Activated CD4-positive, alpha-beta T cell treated with anti-CD3 and anti-CD28 coated beads for 24 hours (primary cell): ENCODE results near the gene C8G.
A peak's percentile ranks its signal among the peaks of the same experiment; 100 is the strongest.

Experiments
- DNase-seq, 2 donors: peaks; one replicate each; pipeline ENCODE4 v3.0.0-alpha.2; 2020; ENCODE audit warnings: low read depth in 2 of 2

C8G gene

DNA sequence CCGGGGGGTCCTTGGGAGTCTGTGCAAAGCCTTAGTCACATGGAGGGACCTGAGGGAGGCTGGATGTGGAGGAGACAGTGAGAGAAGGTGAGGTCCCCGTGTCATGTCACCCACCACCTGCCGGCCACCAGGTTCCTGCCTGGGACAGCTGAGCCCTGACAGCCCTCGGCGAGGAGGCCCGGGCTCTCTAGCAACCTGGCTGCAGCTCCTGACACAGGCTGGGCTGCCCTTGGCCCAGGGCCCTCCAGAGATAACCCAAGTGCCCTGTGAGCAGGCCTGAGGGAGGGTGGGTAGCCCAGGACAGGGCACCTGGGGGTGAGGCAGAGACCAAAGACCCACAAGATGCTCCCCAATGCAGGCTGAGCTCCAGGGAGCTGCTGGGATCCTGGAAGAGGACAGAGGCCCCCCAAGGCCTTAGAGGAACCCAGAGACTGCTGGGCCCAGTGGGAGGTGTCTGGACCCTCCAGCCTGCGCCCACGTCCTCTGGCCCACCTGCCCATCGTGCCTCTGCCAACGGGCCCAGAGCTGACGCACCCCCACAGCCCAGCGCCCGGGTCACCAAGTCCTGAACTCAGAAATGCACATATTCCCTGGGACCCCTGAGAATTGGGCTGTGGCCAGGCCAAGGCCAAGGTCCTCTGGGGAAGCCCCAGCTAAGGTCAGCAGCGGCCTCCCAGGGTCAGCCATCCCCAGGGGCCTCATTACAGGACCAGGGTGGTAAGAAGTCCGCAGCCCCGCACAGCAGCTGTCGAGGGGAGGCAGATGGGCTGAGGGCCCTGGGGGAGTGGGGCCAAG lies 23.5 kb downstream of the C8G start:
- DNase-seq = no peak

DNA sequence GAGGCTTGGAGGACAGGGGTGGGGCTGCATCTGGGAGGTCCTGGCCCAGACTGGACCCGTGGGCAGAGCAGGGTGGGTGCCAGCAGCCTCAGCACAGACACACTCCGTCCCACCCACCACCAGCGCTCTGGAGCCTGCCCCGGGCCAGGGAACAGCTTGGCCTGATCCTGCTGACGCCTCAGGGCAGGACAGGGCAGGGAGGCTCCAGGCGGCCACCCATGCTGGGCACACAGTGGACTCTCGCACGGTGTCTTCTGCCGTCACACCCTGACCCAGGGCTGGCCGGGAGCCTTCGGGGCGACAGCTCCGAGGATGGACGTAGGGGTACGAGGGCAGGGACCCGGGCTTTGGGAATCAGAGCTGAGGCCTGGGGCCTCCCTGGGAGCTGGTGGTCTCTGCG lies 24.1 kb downstream of the C8G start:
- no peak for DNase-seq

GRCh38 chr9:136969774-136970173 lies 24.7 kb downstream of the C8G start:
- no peak for DNase-seq

GRCh38 chr9:136970361-136970760 lies 25.3 kb downstream of the C8G start:
- DNase-seq = no peak

GRCh38 chr9:136971746-136972145 lies 26.7 kb downstream of the C8G start:
- DNase-seq = no peak

DNA sequence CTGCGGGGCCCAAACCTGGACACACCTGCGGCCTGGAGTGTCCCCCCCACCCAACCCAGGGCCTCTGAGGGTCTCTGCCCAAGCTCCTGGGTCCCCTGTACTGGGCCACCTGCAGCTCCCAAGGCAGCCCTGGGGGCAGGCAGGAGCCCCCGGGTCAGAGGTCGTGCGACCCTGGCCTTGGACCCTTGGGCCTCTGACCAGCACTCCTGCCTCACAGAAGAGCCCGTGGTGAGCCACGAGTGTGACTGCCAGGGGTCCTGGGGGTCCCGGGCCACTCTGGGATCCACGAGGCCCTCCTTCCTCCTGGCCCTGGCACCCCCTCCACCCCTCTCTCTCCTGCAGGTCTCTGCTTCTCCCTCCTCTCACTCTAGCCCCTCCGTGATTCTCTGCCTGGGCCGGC lies 27.3 kb downstream of the C8G start:
- DNase-seq = no peak

GRCh38 chr9:136972743-136973142 lies 27.7 kb downstream of the C8G start:
- DNase-seq = no peak

GRCh38 chr9:136973618-136974617 lies 28.9 kb downstream of the C8G start:
- DNase-seq = no peak

DNA sequence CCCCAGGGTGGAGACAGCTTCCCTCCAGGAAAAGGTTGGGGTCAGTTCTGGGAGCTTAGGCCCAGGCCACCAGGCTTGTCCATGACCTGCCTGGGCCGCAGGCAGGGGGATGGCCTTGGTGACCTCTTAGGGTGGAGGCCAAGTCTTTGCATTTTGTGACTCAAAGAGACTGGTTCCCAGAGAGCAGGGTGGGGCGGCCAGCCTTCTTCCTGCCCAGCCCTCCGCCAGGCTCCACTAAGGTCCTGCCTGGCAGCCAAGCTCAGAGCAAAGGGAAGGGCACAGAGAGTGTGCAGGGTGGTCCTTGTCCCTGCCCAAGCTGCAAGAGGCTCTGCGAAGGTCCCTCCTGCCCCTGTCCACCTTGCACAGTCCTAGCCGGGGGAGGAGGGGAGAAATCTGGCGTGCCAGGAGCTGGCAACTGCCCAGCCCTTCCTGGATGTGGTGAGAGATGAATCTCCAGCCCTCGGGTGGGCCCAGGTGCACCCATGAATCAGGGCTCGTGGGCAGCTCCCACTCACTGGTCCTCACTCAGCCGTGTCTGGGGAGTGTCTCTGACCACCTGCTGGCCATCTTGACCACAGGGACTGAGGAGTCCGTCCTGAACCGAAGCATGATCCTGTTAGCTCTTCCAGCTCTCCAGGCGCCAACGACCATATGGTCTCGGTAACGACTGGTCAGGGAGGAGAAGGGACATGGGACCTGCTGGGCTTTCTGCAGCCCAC lies 29.9 kb downstream of the C8G start:
- DNase-seq = no peak

- DNase-seq = no peak
Measured at GRCh38 chr9:136975644-136976043, 30.6 kb downstream of the C8G start.

DNA sequence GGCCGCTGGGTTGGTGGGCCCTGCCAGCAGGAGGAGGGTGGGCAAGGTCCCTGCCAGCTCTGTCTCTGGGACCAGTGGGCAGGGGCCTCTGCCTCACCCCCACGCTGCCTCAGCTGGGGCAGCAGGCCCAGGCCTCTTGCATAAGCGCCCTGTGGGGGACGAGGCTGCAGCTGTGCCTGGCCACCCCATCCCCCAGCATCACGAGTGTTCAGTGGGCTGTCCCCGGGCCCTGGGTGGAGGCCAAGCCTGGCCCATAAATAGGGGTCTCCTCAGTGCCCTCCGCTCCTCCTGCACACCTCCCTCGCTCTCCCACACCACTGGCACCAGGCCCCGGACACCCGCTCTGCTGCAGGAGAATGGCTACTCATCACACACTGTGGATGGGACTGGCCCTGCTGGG lies 32.2 kb downstream of the C8G start, which contains the start of gene PTGDS:
Gene PTGDS, plus strand, starts transcription at position 282 of the 400 bp plus-strand sequence. Its CDS starts 75 bp downstream, at position 357.
- DNase-seq = no peak

DNA sequence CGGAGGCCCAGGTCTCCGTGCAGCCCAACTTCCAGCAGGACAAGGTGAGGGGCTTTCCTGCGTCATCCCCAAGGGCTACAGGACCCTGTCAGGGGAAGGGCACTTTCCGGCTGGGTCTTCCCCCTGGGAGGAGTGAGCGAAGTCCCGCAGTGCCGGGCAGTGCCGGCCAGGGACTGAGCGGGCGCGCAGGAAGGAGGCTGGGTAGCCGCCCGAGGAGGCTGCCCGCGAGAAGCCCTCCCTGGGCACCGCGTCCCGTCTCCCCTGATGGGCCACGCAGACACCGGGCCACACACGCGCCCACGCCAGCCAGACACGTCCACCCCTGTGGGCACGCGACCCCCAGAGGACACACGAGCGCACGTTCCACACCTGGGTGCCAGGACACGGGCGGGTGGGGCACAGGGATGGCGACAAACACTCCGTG lies 32.6 kb downstream of the C8G start:
- DNase-seq = no peak

DNA sequence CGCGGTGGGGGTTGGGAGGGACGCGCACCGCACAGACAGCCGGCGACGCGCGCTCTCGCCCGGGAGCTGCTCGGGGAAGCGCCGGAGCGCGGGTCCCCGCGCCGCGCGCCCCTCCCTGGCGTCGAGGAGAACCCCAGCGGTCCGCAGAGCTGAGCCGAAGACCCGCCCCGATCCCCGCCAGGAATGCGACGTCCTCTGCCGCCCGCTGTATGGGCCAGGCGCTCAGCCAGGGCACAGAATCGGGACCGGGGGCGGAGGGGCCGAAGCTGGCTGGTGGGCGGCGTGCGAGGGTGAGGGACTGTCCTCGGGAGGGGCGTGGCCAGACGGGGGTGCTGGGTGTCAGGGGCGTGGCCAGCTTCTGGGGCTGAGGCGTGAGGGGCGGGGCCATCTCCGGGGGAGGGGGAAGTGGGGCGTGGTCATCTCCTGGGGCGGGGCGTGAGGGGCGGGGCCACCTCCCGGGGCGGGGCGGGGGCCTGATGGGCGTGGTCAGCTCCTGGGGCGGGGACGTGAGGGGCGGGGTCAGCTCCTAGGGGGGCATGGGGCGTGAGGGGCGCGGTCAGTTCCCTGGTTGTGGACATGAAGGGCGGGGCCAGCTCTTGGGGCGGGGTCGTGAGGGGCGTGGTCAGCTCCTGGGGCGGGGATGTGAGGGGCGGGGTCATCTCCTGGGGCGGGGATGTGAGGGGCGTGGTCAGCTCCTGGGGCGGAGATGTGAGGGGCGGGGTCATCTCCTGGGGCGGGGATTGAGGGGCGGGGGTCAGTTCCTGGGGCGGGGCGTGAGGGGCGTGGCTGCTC lies 33.2 kb downstream of the C8G start:
- peak; percentile 46 to 54 for DNase-seq

DNA sequence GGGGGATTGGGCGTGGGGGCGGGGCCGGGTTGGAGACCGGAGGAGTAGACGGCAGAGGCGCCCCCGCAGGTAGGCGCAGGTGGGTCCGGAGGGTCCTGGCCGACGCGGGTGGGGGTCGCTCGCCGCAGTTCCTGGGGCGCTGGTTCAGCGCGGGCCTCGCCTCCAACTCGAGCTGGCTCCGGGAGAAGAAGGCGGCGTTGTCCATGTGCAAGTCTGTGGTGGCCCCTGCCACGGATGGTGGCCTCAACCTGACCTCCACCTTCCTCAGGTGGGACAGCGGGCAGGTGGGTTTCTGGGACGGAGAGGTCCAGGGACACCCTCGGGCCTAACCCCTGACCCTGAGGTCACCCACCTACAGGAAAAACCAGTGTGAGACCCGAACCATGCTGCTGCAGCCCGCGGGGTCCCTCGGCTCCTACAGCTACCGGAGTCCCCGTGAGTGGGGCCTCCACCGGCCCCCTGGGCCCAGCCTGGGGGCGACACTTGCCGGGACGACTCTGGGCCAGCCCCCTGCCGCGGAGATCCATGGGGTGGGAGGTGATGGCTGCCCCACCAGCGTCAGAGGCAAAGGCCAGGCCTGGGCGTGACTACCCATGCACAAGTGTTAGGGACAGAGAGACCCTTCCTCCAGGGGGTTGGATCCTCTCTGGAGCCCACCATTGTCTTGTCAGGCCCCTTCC lies 34.0 kb downstream of the C8G start:
- no peak for DNase-seq

DNA sequence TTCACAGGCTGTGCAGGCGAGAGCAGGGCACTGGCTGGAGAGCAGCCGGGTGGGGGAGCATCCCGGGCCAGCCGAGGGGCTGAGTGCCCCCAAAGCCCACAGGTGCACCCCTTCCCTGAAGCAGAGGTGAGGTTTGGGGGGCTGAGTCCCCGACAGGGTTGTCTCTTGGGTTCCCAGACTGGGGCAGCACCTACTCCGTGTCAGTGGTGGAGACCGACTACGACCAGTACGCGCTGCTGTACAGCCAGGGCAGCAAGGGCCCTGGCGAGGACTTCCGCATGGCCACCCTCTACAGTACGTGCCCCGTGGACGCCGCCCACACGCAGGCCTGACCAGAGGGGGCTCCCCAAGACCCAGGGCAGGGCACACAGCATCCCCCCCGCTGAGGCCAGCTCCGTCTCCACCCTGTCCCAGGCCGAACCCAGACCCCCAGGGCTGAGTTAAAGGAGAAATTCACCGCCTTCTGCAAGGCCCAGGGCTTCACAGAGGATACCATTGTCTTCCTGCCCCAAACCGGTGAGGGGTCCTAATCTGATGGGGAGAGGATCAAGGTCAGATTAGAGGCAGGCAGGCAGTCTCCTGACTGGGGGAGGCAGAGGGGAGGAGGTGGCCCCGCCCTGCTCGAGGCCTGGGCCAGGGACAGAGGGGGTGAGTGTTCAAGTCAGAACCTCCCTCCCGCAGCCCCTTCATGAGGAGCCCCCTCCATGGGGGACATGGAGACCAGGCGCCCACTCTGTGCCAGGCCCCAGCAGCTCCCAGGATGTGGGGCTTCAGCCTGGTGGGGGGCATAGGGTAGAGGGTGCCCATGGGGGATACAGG lies 34.9 kb downstream of the C8G start:
- DNase-seq = no peak

GRCh38 chr9:136980669-136981478 lies 35.8 kb downstream of the C8G start:
- no peak for DNase-seq

DNA sequence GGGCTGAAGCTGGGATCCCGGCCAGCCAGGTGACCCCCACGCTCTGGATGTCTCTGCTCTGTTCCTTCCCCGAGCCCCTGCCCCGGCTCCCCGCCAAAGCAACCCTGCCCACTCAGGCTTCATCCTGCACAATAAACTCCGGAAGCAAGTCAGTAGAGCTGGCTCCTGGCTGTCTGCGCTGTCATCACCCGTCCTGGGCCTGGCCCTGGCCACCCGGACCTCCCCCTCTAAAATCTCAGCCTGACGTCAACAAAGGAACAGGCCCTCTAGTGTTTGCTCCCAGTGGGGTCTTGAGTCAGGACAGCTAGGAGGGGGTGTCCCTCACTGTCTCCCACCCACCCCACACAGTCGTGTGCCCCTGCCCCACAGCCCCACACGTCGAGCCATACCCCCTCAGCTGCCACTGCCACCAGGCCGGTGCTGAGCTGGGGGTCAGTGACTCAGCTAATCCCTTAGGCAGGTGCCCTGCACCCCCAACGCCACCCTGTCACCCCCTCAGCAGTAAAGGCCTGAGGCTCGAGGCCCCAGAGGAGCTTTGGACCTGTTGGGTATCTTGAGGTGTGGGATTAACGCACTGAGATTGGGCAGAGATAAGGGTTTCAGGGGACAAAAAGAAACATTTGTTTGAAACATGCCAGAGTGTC lies 36.7 kb downstream of the C8G start:
- no peak for DNase-seq
